ENCODE measurements around the gene FOXL3. TPM values are rescaled to one million over a fixed set of nuclear protein-coding genes. Genes with fewer than 3 reads are reported as not detected.
"Not testable (repeated sequence)": the region's sequence is repeated elsewhere in the genome, so short reads cannot be mapped to it uniquely, and the experiment has no call there.

Gene FOXL3
- not detected in 2 replicates for total RNA-seq (2014; rRNA removed; shearing (Covaris generic))
- polyA plus RNA-seq (2015; cell fraction: cytosol; rRNA removed), result not detected in 2 replicates
- not detected in 2 replicates for polyA plus RNA-seq (2015; cell fraction: nucleus; rRNA removed)

DNA sequence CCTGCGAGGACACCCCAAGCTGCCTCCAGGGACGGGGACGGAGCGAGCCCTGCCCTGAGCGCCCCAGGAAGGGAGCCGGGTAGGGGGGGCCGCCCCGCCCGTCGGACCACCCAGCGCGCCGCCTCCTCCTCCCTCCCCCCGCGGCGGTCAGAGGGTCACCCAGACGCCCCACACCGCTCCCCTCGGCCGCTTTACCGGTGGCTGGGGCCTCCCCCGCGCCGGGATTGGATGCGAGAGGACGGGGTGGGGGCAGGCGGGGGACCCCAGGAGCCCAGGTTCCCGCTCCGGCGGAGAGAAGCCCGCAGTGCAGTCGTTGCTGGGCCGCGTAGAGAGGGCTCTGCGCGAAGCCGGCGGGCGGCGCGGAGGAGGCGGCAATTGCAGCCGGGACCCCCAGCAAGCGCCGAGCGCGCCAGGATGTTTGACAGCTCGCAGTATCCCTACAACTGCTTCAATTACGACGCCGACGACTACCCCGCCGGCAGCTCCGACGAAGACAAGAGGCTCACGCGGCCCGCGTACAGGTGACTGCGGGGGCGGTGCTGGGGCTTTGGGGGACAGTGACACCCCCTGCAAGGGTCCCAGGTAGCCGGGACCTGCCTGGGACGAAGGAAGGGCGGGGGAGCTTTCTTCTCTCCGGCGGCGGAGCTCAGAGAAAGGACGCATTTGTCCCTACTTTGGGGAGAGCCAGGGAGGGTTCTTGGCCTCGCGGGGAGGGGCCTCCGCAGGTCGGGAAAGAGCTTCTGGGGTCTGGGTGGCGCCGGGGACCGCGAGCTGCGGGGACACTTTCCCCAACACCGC lies at the start of gene FOXL3:
FOXL3 (plus strand) TSS at position 415 of the 798 bp plus-strand sequence; CDS start at position 415, 0 bp downstream.
- in situ Hi-C loops (cut with HindIII; ENCODE audit: low pct_unique_long_range_greater_than_20kb, low sequenced_read_pairs), result no loop called here
- no peak for DNase-seq (ENCODE audit: low read depth, low spot score)

DNA sequence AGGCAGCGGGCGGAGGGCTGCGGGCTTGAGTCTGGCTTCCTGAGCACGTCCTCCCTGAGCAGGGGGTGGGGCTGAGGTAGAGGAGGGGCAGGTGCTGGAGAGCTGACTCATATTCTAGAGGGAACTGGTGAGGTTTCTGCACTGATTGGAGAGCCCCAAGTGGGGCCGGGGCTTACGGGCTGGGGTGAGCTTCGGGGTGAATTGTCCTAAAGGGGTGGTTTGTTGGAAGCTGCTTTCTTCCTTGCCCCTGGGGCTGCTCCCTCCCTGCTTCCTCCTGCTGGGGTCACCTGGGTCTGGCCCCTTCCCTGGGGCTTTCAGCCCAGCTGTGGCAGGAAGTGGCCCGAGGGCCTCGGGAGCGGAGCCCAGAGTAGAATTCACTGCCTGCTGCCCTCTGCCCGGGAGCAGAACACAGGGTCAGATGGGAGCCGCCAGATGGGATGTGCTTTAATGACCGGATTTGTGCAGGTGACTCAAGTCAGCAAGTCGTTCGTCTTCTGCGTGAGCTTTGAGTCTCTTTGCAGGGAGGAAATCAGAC lies 49.0 kb upstream of the FOXL3 start:
- no peak for DNase-seq (ENCODE audit: low read depth, low spot score)
- in situ Hi-C loops (cut with HindIII; ENCODE audit: low pct_unique_long_range_greater_than_20kb, low sequenced_read_pairs), result no loop called here

DNA sequence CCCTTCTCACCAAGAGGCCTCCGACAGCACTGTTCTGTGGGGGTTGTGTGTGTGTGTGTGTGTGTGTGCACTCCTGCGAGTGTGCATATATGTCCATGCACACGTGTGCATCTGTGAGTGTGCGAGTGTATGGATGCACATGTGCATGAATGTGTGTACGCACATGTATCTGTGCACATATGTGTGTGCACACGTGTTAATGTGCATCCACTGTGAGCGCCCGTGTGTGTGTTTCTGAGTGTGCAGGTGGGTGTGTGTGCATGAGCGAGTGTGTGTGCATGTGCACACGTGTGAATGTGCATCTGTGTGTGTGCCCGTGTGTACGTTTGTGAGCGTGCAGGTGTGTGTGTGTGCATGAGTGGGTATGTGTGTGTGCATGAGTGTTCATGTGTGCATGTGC lies 48.5 kb upstream of the FOXL3 start:
- in situ Hi-C loops (cut with HindIII; ENCODE audit: low pct_unique_long_range_greater_than_20kb, low sequenced_read_pairs), result no loop called here
- DNase-seq (ENCODE audit: low read depth, low spot score), result no peak

DNA sequence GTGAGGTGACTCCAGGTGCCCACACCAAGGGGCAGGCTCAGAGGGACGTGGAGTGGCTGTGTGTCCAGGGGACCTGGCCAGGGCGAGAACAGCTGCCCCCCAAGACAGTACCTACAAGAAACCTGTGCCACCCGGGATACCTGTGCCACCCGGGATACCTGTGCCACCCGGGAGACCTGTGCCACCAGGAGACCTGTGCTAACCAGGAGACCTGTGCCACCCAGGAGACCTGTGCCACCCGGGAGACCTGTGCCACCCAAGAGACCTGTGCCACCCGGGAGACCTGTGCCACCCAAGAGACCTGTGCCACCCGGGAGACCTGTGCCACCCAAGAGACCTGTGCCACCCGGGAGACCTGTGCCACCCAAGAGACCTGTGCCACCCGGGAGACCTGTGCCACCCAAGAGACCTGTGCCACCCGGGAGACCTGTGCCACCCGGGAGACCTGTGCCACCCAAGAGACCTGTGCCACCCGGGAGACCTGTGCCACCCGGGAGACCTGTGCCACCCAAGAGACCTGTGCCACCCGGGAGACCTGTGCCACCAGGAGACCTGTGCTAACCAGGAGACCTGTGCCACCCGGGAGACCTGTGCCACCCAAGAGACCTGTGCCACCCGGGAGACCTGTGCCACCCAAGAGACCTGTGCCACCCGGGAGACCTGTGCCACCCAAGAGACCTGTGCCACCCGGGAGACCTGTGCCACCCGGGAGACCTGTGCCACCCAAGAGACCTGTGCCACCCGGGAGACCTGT lies 47.0 kb upstream of the FOXL3 start:
- in situ Hi-C loops (cut with HindIII; ENCODE audit: low pct_unique_long_range_greater_than_20kb, low sequenced_read_pairs), result not testable (repeated sequence)

DNA sequence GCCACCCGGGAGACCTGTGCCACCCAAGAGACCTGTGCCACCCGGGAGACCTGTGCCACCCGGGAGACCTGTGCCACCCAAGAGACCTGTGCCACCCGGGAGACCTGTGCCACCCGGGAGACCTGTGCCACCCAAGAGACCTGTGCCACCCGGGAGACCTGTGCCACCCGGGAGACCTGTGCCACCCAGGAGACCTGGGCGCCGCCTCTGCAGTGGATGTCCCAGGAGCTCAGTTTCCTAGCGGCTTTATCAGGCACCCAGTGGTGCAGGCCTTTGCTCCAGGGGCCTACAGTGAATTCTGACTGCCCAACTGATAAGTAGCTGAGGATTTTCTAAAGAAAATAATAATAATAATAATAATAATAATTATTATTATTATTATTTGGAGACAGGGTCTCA lies 46.4 kb upstream of the FOXL3 start:
- in situ Hi-C loops (cut with HindIII; ENCODE audit: low pct_unique_long_range_greater_than_20kb, low sequenced_read_pairs); DNase-seq (ENCODE audit: low read depth, low spot score): not testable (repeated sequence)

More for the DNA sequence above, 47.0 kb upstream of the FOXL3 start:
- DNase-seq (ENCODE audit: low read depth, low spot score), result not testable (repeated sequence)

DNA sequence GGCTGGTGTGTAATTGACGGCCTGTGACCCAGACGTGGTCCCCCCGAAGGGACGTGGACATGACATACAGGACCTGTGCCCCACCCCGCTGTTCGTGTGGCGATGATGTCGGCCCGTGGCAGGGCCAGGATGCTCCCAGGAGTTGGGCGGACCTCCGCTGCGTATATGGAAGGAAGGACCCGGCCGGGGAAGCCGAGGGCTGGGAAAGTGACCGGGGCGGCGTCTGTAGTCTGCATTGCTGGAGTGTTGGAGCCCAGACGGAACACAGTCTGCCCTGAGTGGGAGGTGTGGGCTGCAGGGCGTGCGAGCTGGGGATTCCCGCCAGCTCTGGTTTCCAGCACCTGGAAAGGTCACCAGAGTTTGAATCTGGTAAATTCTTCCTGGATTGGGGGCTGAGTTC lies 45.0 kb upstream of the FOXL3 start:
- DNase-seq (ENCODE audit: low read depth, low spot score), result no peak
- in situ Hi-C loops (cut with HindIII; ENCODE audit: low pct_unique_long_range_greater_than_20kb, low sequenced_read_pairs), result no loop called here

DNA sequence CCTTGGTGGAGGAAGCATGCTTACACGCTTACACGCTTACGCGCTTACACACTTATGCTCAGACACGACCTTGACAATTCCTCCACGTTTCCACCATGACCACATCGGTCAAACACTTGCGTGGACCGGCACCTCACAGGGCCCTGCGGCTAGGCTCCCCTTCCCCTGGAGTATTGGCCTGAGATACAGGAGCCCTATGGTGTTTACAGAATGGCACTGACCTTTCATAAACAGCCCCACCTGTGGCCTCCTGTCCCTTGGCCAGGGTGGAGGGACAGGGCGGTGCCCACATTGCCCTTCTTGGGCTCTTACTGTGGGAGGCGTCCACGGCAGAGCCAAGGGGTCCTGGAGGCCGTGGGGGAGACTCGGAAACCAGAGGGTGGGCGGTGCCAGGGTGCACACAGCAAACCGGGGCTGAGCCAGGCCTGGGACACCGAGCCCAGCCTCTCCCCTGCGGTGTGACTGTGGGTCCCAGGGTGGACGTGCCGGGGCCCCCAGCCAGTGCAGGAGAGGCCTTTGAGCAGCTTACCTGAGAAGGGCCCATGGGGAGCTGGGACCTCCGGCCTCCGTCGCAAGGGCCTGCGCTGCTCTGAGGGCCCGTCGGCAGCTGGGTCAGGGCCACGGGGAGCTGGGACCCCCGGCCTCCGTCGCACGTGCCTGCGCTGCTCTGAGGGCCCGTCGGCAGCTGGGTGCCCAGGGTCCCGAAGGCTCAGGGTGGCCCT lies 44.2 kb upstream of the FOXL3 start:
- in situ Hi-C loops (cut with HindIII; ENCODE audit: low pct_unique_long_range_greater_than_20kb, low sequenced_read_pairs), result no loop called here
- DNase-seq (ENCODE audit: low read depth, low spot score), result no peak

DNA sequence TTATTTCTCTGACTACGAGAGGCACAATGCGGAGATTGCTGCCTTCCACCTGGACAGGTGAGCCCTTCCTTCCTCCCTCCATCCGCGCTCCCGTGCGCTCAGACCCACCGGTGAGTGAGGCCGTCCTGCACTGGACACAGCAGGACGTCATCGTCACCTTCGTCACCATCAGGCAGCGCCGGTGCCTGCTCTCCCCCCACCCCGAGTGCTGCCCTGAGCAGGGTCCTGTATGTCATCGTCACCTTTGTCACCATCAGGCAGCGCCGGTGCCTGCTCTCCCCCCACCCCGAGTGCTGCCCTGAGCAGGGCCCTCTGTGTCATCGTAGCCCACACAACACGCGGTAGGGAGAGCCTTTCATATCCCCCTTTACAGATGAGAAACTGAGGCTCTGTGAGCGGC lies 43.5 kb upstream of the FOXL3 start:
- DNase-seq (ENCODE audit: low read depth, low spot score), result no peak
- in situ Hi-C loops (cut with HindIII; ENCODE audit: low pct_unique_long_range_greater_than_20kb, low sequenced_read_pairs), result no loop called here

DNA sequence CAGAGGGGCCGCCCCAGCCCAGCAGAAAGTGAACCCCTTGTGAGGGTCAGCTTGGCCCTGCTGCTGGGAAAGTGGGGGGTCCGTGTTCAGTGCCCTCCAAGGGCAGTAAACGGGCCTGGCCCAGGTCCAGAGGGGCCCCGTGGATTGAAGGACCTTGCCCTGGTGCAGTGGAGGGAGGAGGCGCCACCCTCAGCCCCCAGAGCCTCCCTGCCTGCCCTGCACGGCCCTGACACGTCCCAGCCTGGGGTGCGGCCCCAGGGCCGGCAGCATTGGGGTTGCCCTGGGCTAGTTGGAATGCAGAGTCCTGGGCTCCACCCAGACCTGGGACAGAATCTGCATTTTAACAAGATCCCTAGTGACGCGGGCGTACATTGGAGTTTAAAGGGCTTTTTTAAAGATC lies 42.8 kb upstream of the FOXL3 start:
- DNase-seq (ENCODE audit: low read depth, low spot score), result no peak
- in situ Hi-C loops (cut with HindIII; ENCODE audit: low pct_unique_long_range_greater_than_20kb, low sequenced_read_pairs), result no loop called here

DNA sequence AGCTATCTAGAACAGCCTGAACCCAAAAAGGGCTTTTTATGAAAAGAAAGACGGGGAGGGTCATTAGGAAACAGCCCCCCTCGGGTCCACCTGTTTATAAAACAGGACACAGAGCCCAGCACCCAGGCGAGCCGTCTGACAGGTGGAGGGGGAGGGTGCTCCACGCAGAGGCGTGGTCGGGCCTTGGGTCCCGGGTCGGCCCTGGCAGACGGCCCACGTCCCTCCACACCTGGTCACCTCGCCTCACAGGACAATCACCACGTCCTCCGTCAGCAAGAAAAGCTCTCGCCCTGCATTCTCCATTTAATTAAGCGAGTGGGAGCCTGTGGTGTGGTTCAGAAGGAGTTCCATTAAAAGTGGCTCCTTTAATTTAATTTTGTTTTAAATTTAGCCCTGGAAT lies 42.3 kb upstream of the FOXL3 start:
- in situ Hi-C loops (cut with HindIII; ENCODE audit: low pct_unique_long_range_greater_than_20kb, low sequenced_read_pairs), result no loop called here
- DNase-seq (ENCODE audit: low read depth, low spot score), result no peak

DNA sequence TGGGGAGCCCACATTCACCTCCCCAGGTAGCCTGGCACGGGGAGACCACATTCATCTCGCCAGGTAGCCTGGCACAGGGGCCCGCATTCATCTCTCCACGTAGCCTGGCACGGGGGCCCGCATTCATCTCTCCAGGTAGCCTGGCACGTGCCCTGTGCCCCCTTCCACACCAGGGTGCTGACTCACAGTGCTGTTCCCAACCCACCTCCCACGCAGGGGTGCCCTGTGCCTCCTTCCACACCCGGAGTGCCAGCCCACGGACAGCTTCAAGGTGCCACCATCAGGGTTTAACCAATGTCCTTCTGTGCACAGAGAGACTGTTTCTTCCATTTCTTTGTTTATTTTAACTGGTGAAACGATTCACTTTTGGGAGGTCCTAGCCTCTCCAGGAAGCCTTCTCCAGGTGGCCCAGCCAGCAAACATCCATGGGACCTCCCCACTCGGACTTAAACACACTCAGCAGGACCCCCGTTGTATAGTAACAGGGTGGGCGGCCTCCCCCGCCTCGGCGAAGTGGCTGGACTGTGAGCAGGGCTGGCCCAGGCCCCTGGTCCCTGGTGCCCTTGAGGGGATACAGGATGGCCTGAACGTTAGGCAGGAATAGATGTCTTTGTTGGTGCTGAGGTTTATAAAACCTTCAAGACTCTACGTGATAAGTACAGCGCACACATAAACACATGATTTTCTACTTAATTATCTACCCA lies 41.1 kb upstream of the FOXL3 start:
- DNase-seq (ENCODE audit: low read depth, low spot score), result no peak
- in situ Hi-C loops (cut with HindIII; ENCODE audit: low pct_unique_long_range_greater_than_20kb, low sequenced_read_pairs), result no loop called here

DNA sequence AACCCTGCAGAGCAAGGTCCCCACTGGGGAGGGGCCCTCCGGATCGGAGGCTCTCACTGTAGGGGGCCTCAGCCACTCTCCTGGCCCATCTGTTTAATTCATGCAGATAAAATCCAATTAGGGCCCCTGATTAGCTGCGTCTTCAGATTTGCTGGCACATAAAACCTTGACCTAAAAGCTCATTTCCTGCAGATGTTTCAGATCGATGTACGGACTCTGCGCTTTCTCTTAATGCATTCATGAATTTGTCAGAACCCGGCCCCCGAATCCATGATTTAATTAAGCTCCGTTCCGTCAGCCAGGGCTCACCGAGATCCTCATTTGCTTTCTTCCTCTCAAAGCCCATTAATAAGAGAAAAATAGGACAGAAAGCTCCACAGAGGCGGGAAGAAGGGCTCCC lies 40.0 kb upstream of the FOXL3 start:
- in situ Hi-C loops (cut with HindIII; ENCODE audit: low pct_unique_long_range_greater_than_20kb, low sequenced_read_pairs), result no loop called here
- DNase-seq (ENCODE audit: low read depth, low spot score), result no peak

DNA sequence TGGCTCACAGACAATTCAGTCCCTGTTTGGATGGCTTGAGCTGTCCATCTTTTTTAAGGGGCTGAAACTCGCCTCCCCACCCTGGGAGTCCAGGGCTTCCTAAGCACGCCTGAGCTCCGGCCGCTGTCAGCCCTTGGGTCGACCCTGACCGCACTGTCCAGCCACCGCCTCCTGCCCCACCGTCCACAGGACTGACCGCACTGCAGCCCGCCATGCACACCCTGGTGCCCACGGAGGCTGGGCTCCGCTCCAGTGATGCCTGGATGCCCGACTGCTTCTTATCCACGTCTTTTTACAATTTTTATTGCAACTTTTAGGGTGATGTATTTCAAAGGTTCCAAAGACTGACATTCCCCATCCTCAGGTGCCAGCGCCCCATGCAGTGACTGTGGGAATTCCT lies 39.4 kb upstream of the FOXL3 start:
- in situ Hi-C loops (cut with HindIII; ENCODE audit: low pct_unique_long_range_greater_than_20kb, low sequenced_read_pairs), result no loop called here

DNA sequence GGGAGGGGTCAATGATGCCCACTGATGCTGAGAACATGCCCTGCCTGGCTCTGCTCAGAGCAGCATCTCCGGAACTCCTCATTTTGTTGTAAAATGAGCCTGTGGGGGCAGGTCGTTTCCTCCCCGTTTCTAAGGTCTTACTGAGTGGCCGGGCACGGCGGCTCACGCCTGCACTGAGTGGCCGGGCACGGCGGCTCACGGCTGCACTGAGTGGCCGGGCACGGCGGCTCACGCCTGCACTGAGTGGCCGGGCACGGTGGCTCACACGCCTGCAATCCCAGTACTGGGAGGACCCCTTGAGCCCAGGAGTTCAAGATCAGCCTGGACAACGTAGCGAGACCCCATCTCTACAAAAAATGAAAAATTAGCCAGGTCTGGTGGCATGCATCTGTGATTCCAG lies 39.0 kb upstream of the FOXL3 start:
- in situ Hi-C loops (cut with HindIII; ENCODE audit: low pct_unique_long_range_greater_than_20kb, low sequenced_read_pairs), result no loop called here
- DNase-seq (ENCODE audit: low read depth, low spot score), result no peak

More for the DNA sequence above, 39.4 kb upstream of the FOXL3 start:
- no peak for DNase-seq (ENCODE audit: low read depth, low spot score)

DNA sequence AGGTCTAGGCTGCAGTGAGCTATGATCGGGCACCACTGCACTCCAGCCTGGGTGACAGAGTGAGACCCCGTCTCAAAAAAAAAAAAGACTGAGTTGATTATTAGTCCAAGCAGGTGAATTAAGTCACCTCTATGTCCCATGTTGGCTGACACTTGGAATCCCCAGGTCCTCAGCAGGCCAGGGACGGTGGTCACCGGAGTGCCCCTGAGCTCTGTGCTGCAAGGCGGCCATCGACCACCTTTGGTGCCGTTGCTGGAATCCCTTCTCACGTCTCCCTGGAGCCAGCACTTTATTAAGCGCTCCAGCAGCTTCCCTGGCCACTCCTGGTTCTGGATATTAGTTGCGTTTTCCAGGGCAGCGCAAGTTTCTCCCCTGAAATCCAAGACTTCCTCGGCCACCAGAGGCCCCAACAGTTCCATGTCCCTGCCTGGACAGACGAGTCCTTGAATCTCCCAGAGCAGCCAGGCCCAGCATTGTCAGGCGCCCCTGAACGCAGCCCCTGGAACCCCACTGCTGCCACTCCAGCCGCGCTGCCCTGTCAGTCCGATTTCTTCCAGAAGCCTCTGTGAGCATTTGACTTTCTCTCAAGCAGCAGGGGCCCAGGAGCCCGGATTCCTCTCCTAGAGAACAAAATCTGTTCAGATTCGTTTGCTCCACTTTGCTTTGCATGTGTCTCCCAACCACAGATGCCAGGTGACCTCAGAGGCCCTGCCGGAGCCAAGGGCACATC lies 38.4 kb upstream of the FOXL3 start:
- no peak for DNase-seq (ENCODE audit: low read depth, low spot score)
- in situ Hi-C loops (cut with HindIII; ENCODE audit: low pct_unique_long_range_greater_than_20kb, low sequenced_read_pairs), result no loop called here

DNA sequence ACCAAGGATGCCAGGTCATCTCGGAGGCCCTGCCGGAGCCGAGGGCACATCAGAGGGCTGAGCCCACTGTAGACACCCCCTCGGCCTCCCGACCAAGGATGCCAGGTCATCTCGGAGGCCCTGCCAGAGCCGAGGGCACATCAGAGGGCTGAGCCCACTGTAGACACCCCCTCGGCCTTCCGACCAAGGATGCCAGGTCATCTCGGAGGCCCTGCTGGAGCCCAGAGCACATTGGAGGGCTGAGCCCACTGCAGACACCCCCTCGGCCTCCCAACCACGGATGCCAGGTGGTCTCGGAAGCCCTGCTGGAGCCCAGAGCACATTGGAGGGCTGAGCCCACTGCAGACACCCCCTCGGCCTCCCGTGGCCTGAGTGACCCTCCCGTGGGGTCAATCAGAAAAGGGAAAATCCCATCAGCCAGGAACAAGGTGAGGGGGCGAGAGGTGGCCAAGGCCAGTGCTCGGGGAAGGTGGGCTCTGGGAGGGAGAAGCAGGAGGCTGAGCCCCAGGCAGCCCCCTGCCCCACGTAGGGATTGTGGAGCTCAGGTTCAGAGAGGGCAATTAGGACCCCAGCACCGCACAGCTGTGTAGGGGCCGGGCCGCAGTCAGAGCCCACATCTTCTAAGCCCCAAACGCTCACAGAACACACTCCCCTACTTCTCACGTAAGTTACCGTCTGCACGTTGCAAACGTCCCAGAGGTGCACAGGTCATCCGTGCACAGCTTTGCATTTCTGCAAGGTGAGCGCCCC lies 37.6 kb upstream of the FOXL3 start:
- no peak for DNase-seq (ENCODE audit: low read depth, low spot score)
- in situ Hi-C loops (cut with HindIII; ENCODE audit: low pct_unique_long_range_greater_than_20kb, low sequenced_read_pairs), result no loop called here
